Islet precursor cell (in vitro differentiated cells): ENCODE measurements around the gene MSI2.
"Not testable (repeated sequence)": the region's sequence is repeated elsewhere in the genome, so short reads cannot be mapped to it uniquely, and the experiment has no call there.

Source experiments
- DNase-seq: peaks from one replicate; pipeline ENCODE4 v3.0.0-alpha.2; 2018

The MSI2 gene

DNA sequence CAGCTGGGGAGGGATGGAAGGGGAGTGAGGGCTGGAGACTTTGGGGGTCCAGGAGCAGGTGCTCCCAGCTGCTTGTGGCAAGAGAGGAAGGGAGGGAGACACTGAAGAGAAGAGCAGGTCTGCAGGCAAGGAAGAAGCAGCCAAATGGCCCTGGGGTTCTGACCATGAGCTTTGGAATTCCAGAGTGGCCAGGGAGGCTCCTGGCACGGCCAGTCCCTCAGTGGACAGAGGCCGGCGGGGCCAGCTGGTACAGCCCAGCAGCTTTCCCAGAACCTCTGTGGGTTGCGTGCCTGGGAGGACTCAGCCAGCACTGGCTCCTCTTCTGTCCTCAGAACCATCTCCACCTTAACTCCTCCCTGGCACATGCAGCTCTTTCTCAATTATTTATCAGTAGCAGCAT lies 233.0 kb downstream of the MSI2 start:
- no peak for DNase-seq

DNA sequence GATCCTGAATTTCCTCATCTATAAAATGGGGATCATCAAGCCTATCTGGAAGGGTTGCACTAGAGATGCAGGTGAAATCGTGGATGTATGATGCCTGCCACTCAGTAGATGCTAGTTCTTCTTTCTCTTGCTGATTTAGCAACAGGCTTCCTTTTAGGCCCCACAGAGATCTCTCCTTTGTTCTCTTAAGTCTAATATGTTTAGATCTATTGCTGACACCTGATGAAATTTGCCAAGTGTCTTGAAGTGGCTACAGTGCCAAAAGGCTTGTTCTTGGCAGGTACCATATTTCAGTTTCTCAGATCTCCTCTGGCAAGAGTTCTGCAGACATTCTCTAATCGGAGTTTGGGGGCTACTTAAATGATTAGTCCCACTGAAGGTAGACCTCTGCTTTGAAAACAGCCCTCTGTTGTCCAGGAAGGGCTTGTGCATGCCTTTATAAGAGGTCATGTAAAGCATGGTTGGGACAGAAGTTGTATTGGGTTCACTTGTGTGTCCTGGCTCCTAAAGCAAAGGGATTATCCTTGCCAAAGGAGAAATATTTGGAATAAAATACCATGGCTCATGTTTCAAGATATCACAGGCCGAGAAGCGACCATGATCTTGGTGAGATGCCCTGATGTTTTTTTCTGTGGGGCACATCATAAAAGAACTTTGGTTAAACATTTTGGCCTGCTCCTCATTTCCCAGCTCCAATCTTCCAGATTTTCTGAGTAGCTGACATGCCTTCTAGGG lies 234.0 kb downstream of the MSI2 start:
- DNase-seq = no peak

DNA sequence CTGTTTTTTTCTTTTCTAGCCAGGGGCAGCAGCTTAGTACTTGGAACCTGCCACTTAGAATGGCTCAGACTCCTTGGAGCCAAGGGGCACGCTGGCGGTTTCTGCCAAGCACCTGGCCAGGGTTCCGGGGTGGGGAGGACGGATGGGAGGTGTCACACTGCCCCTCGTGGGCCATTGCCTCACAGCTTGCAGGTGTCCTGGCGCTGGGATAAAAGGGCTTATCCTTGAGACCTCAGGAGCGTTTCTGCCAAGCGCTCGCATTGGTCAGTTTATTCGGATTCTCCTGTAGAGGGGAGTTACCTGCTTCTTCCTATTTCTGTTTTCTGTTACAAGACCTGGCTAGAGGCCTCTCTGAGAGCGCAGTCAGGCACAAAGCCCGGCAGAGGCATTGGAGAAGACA lies 234.6 kb downstream of the MSI2 start:
- peak; percentile 52 for DNase-seq

- no peak for DNase-seq
These were observed 236.8 kb downstream of the MSI2 start for GRCh38 chr17:57493171-57493570.

DNA sequence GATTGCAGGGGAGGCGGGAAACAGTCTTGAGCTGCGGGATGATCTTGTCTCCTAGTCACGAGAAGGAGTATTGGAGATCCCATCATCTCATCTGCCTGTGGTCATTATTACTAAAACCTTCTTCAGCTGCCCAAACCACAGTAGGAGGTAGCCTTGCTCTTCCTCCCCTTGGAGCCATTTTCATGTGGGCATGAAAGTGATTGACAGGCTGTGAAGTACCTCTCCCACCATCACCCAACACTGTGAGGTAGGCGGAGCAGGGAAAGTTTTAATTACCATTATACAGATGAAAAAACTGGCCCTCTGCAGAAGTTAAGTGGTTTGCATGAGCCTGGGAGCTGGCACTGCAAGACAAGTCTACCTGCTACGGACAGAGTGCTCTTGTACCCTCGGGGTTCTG lies 237.3 kb downstream of the MSI2 start:
- no peak for DNase-seq

- no peak for DNase-seq
These were observed 238.1 kb downstream of the MSI2 start for GRCh38 chr17:57494443-57494842.

DNA sequence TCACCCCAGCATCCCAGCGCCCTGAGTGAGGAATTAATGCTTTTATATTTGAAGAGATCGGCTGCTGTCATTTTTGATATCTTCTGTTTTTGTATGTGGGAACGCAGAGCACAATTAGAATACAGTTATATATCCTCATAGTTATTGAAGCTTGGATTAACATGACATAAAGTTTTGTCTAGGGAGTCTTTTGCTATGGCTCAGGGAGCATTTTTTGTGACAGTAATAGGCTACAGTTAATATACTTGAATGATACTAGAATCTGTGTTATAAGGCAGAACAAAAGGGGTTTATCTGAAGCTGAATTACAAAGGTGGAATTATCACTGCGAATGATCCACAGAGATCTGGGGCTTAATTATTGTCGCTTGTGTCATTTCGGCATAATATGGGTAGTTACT lies 239.4 kb downstream of the MSI2 start:
- DNase-seq = no peak

- DNase-seq = peak; percentile 45
These were observed 240.1 kb downstream of the MSI2 start for GRCh38 chr17:57496382-57496781.

GRCh38 chr17:57498443-57498842 lies 242.1 kb downstream of the MSI2 start:
- peak; percentile 37 for DNase-seq

- not testable (repeated sequence) for DNase-seq
These were observed 242.9 kb downstream of the MSI2 start for GRCh38 chr17:57499221-57499620.

DNA sequence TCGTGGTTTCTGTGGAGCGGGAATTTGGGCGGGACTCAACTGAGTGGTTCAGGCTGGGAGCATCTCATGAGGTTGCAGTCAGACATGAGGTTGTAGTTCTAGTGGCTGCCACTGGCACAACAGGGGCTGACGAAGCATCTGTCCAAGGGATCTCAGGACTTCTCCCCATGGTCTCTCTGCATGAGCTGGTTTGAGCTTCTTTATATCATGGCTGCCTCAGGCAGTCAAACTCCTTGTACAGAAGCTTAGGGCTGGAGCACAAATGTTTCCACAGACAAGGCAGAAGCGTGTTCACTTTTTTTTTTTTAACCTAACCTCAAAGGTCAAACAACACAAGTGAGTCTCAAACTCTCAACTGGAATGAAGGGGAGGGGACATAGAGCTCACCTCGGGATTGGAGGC lies 243.3 kb downstream of the MSI2 start:
- DNase-seq = peak; percentile 51

DNA sequence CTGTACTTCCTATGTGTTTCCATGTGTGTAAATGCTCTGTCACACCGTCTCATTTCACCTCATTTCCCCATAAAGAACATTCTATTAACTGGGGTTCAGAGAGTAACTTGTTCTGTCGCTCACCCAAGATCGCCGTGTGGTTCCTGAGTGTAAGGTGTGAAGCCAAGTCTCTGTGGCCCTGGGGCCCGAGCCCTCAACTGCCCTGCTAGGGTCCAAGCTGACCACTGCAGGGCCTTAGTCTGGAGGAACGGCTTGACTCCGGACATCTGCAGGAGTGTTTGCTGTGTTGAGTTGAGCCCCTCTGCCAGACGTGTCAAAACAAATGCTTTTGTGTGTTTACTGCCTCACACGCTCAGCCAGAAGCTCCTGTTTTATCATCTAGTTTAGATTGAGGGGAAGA lies 244.7 kb downstream of the MSI2 start:
- peak; percentile 54 for DNase-seq

DNA sequence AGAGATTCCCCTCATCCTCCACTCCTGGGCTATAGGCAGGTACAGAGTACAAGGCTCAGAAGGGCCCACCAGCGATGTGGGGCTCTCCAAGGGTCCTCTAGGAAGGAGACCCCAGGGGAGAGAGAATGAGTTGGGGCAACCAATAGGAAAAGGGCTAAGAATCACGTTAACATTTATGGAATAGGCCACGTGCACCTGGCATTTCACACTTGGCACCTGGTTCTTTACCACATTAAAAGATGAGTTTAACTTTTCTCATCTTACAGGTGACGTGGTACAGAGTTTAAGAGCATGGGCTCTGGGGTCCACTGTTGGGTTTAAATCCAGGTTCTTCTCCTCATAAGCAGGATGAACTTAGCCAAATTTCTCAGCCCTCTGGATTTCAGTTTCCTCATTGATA lies 245.7 kb downstream of the MSI2 start:
- no peak for DNase-seq

DNA sequence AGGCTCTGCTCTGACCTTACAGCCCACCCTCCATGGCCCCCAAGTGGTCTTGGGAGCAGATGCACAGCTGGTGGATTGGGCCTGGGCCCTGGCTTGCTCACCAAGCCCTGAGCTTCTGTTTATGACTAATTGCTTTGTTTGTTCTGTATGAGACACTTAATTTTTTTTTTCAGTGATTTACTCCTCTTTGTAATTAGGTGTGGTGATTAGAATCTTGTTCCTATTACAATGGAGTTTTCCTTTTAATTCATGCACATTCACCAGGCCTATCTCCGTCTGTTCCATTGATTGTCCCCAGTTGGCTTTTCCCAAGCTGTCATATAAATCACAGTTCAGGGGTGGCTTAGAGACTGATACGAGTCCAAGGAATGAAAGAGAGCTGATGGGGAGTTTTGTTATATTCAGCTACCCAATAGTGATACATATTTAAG lies 246.5 kb downstream of the MSI2 start:
- DNase-seq = no peak

DNA sequence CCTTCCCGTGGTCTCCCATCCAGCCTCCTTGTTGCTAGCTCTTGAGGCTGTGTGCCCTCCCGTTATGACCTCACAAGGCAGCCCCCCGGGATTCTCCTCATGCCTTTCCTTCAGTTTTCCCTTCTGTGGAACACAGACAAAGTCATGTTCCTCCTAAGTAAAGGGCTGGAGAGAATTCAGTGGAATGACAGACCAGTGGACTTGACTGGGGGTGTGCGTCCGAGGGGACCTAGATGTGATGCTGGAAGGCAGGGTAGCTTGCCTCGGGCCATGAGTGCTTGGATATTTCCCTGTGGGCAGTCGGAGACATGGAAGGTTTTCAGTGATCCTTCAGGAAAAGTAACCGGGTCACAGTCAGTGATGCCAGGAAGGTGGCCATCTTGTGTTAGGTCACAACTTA lies 247.9 kb downstream of the MSI2 start:
- DNase-seq = peak; percentile 42

DNA sequence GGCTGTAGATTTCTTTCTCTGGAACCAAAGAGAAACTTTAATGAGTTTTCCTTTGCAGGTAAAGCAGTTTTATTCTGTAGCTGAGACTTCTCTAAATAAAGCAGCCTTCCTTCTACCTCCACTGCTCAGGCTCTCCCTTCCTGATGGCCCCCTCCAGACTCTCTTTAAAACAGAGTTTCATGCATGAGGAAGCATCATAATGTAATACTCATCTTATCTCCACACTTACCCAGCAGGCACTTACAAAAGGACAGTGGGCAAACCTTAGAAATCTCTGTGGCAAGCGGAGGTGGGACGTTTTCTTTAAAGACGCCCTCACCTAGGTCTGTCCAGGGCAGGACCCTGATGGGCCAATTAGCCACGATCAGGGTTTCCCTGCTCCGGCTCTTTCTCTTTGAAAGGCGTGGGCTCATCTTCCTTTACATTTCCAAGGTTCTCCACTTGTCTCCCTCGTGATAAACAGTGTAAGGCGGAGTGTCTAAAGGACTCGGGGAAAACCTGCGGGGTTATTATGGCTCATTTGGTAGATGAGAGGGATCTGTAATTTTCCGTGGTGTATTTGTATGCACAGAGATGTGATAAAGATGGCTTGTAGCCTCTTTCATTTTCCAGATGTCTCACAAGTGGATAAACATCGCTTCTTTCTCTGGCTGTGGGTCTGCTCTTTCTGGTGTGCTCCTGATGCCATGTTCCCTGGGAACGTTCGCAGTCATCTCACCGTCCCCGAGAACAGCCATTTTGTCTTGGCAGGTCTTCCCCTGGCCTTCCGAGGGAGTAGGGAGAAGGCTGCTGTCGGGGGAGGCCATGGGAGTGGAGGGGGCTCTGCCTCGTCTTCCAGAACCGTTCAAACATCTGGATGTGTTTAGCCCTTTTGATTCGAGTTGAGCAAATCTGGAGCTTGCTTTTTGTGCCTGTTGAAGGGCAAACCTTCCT lies 249.8 kb downstream of the MSI2 start:
- DNase-seq = peak; percentile 53

- no peak for DNase-seq
These were observed 250.4 kb downstream of the MSI2 start for GRCh38 chr17:57506774-57507127.

DNA sequence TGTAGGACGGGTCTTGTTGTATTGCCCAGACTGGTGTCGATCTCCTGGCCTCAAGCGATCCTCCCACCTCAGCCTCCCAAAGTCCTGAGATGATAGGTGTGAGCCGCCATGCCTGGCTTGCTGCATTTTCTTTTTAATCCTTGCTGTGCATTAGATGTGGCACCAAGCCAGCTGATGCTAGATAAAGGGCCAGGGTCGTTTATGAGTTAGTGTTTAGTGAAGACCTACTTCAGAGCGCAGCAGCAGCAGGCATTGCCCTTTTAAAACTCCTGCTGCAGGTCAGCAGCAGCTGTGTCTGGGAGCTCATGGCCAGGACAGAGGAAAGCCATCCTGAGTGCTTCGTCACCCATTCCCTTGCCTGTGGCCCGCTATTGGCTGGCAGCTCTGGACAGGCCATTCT lies 251.5 kb downstream of the MSI2 start:
- peak; percentile 45 for DNase-seq

- peak; percentile 46 for DNase-seq
These were observed 252.3 kb downstream of the MSI2 start for GRCh38 chr17:57508671-57509070.

GRCh38 chr17:57511475-57512123 lies 255.3 kb downstream of the MSI2 start:
- peak; percentile 50 for DNase-seq

DNA sequence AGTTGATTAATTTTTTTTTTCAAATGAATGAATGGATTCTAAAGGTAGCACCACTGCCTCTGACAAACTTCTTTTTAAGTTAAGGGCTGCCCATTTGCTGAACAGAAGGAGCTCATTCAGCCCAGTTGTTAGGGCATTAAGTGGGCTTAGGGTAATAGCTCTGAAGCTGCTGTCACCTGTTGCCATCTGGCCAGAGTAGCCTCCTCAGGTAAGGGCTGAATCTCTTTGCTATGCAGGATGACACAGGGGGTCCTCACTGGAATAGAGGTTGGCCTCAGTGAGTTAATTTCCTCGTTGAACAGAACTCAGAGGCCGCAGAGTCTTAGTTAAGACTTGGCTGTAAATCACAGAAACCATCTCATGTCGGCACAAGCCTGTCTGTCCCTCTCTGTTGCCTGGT lies 255.9 kb downstream of the MSI2 start:
- DNase-seq = peak; percentile 48

GRCh38 chr17:57512691-57513090 lies 256.4 kb downstream of the MSI2 start:
- DNase-seq = no peak

GRCh38 chr17:57513569-57513968 lies 257.2 kb downstream of the MSI2 start:
- peak; percentile 34 for DNase-seq

DNA sequence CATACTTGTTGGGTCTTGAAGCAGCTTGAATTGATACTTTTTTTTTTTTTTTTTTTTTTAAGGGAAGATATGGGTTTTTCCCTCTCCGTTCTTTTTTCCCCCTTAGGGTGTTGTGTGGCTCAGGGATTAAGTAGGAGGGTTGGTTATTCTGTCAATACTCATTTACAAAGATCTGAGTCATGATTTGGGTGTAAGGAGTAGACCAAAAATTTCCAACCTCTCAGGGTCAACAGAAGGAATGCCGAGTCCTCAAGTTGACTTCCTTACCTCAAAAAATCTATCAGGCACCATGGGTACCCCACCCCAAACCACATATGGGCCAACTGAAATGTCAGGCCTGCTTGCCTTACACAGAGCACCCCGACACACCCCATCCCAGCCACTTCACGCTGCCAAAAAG lies 258.3 kb downstream of the MSI2 start:
- DNase-seq = peak; percentile 31
